Measurements from ENCODE around the gene ZDHHC7. TPM values are rescaled to one million over a fixed set of nuclear protein-coding genes. Genes with fewer than 3 reads are reported as not detected.

Gene ZDHHC7
- total and polyA plus RNA-seq, 4 donors, result 2.5 to 14.9 (median 12.1) TPM

DNA sequence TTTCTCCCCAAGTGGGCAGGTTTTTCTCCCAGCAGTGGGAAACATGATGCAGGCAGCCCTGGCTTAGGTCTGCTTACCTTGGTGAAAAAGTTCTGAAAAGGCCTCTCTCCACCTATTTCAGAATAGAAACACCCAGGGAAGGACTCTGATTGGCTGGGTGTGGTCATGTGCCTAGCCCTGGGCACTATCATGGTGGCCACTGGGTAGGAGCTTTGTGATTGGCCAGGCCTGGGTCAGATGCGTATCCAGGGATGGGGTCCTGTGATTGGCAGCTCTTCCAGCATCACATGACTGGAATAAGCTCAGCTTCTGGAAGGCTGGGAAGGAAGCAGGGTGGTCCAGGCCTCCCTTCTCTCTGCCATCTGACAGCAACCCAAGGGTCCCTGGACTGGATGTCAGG is 53.5 kb downstream of the ZDHHC7 start (continued):
- no peak for TF ChIP-seq FOXA1 (IDR thresholded peaks at IDR 0.05)

GRCh38 chr16:84957192-84957591 is 54.1 kb downstream of the ZDHHC7 start:
- Histone ChIP-seq H3K36me3 (ENCODE audit: control insufficient read depth in 4 of 4, insufficient read depth in 3 of 4, low read depth in 1 of 4, low read length in 3 of 4) (no peaks in the 10 kb centered on the region), H3K27ac (ENCODE audit: low read depth in 1 of 2, low read length in 2 of 2) (no peak overlapping the region), H3K9ac (ENCODE audit: low read depth in 1 of 2, low read length in 2 of 2) (no peak overlapping the region), H3K9me3 (ENCODE audit: control insufficient read depth in 4 of 4, low read length in 3 of 4) (no peaks in the 10 kb centered on the region), H3K4me1 (ENCODE audit: control insufficient read depth in 4 of 4, insufficient read depth in 4 of 4, low read length in 3 of 4) (peaks cover 0 to 13% (median 7%) of the 10 kb centered on the region in 4 donors), H3K27me3 (ENCODE audit: control insufficient read depth in 4 of 4, insufficient read depth in 4 of 4, low read length in 3 of 4) (no peaks in the 10 kb centered on the region), H3K4me3 (ENCODE audit: low read depth in 1 of 3, low read length in 3 of 3) (no peak overlapping the region)
- TF ChIP-seq SP1 (IDR thresholded peaks at IDR 0.05) (no peak), ATF3 (IDR thresholded peaks at IDR 0.05) (no peak), FOXA2 (IDR thresholded peaks at IDR 0.05) (no peak), HNF4A (conservative IDR thresholded peaks at IDR 0.05) (no peak), RXRA (IDR thresholded peaks at IDR 0.05) (no peak), TAF1 (conservative IDR thresholded peaks at IDR 0.05) (no peak), REST (IDR thresholded peaks at IDR 0.05) (no peak), EGR1 (IDR thresholded peaks at IDR 0.05; ENCODE audit: low read depth in 2 of 2) (no peak)
- TF ChIP-seq, protein P1, sequence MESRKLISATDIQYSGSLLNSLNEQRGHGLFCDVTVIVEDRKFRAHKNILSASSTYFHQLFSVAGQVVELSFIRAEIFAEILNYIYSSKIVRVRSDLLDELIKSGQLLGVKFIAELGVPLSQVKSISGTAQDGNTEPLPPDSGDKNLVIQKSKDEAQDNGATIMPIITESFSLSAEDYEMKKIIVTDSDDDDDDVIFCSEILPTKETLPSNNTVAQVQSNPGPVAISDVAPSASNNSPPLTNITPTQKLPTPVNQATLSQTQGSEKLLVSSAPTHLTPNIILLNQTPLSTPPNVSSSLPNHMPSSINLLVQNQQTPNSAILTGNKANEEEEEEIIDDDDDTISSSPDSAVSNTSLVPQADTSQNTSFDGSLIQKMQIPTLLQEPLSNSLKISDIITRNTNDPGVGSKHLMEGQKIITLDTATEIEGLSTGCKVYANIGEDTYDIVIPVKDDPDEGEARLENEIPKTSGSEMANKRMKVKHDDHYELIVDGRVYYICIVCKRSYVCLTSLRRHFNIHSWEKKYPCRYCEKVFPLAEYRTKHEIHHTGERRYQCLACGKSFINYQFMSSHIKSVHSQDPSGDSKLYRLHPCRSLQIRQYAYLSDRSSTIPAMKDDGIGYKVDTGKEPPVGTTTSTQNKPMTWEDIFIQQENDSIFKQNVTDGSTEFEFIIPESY (IDR thresholded peaks at IDR 0.05), result no peak
- TF ChIP-seq, protein P2, sequence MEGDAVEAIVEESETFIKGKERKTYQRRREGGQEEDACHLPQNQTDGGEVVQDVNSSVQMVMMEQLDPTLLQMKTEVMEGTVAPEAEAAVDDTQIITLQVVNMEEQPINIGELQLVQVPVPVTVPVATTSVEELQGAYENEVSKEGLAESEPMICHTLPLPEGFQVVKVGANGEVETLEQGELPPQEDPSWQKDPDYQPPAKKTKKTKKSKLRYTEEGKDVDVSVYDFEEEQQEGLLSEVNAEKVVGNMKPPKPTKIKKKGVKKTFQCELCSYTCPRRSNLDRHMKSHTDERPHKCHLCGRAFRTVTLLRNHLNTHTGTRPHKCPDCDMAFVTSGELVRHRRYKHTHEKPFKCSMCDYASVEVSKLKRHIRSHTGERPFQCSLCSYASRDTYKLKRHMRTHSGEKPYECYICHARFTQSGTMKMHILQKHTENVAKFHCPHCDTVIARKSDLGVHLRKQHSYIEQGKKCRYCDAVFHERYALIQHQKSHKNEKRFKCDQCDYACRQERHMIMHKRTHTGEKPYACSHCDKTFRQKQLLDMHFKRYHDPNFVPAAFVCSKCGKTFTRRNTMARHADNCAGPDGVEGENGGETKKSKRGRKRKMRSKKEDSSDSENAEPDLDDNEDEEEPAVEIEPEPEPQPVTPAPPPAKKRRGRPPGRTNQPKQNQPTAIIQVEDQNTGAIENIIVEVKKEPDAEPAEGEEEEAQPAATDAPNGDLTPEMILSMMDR (IDR thresholded peaks at IDR 0.05; ENCODE audit: low read depth, low read length, missing input control), result no peak
- no peak for DNase-seq (ENCODE audit: low spot score)
- 91% methylated on average over 5 of the region's 5 CpGs for WGBS

- H3K9me3 ChIP-seq (ENCODE audit: control insufficient read depth in 4 of 4, low read length in 3 of 4), result no peaks in the 10 kb centered on the region
- no peak overlapping the region for H3K27ac ChIP-seq (ENCODE audit: low read depth in 1 of 2, low read length in 2 of 2)
- H3K4me1 ChIP-seq (ENCODE audit: control insufficient read depth in 4 of 4, insufficient read depth in 4 of 4, low read length in 3 of 4), result peaks cover 0 to 14% (median 8%) of the 10 kb centered on the region in 4 donors
- no peaks in the 10 kb centered on the region for H3K27me3 ChIP-seq (ENCODE audit: control insufficient read depth in 4 of 4, insufficient read depth in 4 of 4, low read length in 3 of 4)
- H3K36me3 ChIP-seq (ENCODE audit: control insufficient read depth in 4 of 4, insufficient read depth in 3 of 4, low read depth in 1 of 4, low read length in 3 of 4), result no peaks in the 10 kb centered on the region
- WGBS, result 26% methylated on average over 6 of the region's 6 CpGs
- DNase-seq (ENCODE audit: low spot score), result no peak
- H3K9ac ChIP-seq (ENCODE audit: low read depth in 1 of 2, low read length in 2 of 2), result no peak overlapping the region
- no peak overlapping the region for H3K4me3 ChIP-seq (ENCODE audit: low read depth in 1 of 3, low read length in 3 of 3)
- TF ChIP-seq TAF1 (conservative IDR thresholded peaks at IDR 0.05), result no peak
- peak; percentile 12 for TF ChIP-seq FOXA1 (IDR thresholded peaks at IDR 0.05)
- peak in 1 of 2 donors; percentile 61 for TF ChIP-seq JUND (IDR thresholded peaks at IDR 0.05)
- peak; percentile 76 to 91 for TF ChIP-seq RXRA (IDR thresholded peaks at IDR 0.05)
- no peak for TF ChIP-seq EGR1 (IDR thresholded peaks at IDR 0.05; ENCODE audit: low read depth in 2 of 2)
- peak; percentile 28 for TF ChIP-seq HNF4G (IDR thresholded peaks at IDR 0.05)
- no peak for TF ChIP-seq GABPA (IDR thresholded peaks at IDR 0.05 in 1 of 2, conservative IDR thresholded peaks at IDR 0.05 in 1 of 2)
- TF ChIP-seq, protein P2 (IDR thresholded peaks at IDR 0.05; ENCODE audit: low read depth, low read length, missing input control), result no peak
- peak; percentile 62 for TF ChIP-seq MAX (IDR thresholded peaks at IDR 0.05)
- peak; percentile 31 for TF ChIP-seq FOXA2 (IDR thresholded peaks at IDR 0.05)
- TF ChIP-seq RAD21 (IDR thresholded peaks at IDR 0.05), result peak in 1 of 2 donors; percentile 13
- peak; percentile 66 for TF ChIP-seq SP1 (IDR thresholded peaks at IDR 0.05)
- no peak for TF ChIP-seq ATF3 (IDR thresholded peaks at IDR 0.05)
- TF ChIP-seq, protein P1 (IDR thresholded peaks at IDR 0.05), result no peak
- peak; percentile 88 to 93 for TF ChIP-seq HNF4A (conservative IDR thresholded peaks at IDR 0.05)
Measured at GRCh38 chr16:84955427-84955826, 55.9 kb downstream of the ZDHHC7 start.

All from liver (tissue), 9 donors.